ENCODE results near the gene NANOS2.

The NANOS2 gene

DNA sequence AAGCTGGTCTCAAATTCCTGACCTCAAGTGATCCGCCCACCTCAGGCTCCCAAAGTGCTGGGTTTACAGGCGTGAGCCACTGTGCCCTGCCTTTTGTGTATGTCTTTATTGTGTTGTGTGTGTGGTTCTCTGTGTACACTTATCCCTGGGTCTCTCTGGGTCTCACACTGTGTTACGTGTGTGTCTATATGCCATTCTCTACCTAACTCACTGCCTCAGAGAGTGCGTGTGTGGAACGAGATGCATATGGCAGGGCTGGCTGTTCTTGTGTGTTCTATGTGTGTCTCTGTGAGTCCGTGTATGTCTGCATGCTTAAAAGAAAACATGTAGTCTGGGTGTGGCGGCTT, 40.0 kb downstream of the NANOS2 start:
- H3K14ac ChIP-seq (ENCODE audit: low read length): no peak overlapping the region
- no peak overlapping the region for H2BK5ac ChIP-seq (ENCODE audit: low read depth, low read length, poor library complexity)
- no peak overlapping the region for H2BK120ac ChIP-seq (ENCODE audit: insufficient read depth, low read length, poor library complexity)
- H3K4me2 ChIP-seq (ENCODE audit: low read length): no peak overlapping the region
- H3K79me1 ChIP-seq (ENCODE audit: low read length): peaks cover 6% of the 10 kb centered on the region
- no peaks in the 10 kb centered on the region for H3K27me3 ChIP-seq (ENCODE audit: insufficient read depth, low read length)
- no peak overlapping the region for H3K18ac ChIP-seq (ENCODE audit: low read length)
- H3K9me3 ChIP-seq (ENCODE audit: insufficient read depth, low read depth, low read length): no peaks in the 10 kb centered on the region
- no peak overlapping the region for H3K4me3 ChIP-seq (ENCODE audit: low read depth, low read length)
- H2AK5ac ChIP-seq (ENCODE audit: low read length): no peak overlapping the region
- H3K9ac ChIP-seq (ENCODE audit: low read length): no peak overlapping the region
- no peak overlapping the region for H3K4ac ChIP-seq (ENCODE audit: low read depth, low read length)
- no peak overlapping the region for H4K91ac ChIP-seq (ENCODE audit: low read depth, low read length)
- H3K36me3 ChIP-seq (ENCODE audit: control insufficient read depth in 1 of 2, insufficient read depth in 2 of 2, low read length in 2 of 2): no peaks in the 10 kb centered on the region
- WGBS (ENCODE audit: extremely low coverage, insufficient coverage, insufficient read length): no CpG with 5 or more reads among the region's 7 CpGs
- peaks cover 3% of the 10 kb centered on the region for H3K79me2 ChIP-seq (ENCODE audit: control insufficient read depth, insufficient read depth, low read length, poor library complexity)
- no peak overlapping the region for H4K12ac ChIP-seq (ENCODE audit: low read depth, low read length)
- H2BK12ac ChIP-seq (ENCODE audit: low read length): no peak overlapping the region
- no peak overlapping the region for H4K8ac ChIP-seq (ENCODE audit: low read depth, low read length)
- peaks cover 5 to 10% of the 10 kb centered on the region in 2 experiments for H3K4me1 ChIP-seq (ENCODE audit: control insufficient read depth in 1 of 2, insufficient read depth in 2 of 2, low read length in 2 of 2)
- no peak for DNase-seq
- no peak overlapping the region for H3K23ac ChIP-seq (ENCODE audit: low read length)
- H3K27ac ChIP-seq (ENCODE audit: low read depth, low read length): no peak overlapping the region
- H2AFZ ChIP-seq (ENCODE audit: insufficient read depth, low read length, poor library complexity): no peak overlapping the region

GRCh38 chr19:45873219-45873772, 41.3 kb downstream of the NANOS2 start:
- no peak overlapping the region for H3K23ac ChIP-seq (ENCODE audit: low read length)
- no peak overlapping the region for H2AK5ac ChIP-seq (ENCODE audit: low read length)
- no peaks in the 10 kb centered on the region for H3K9me3 ChIP-seq (ENCODE audit: insufficient read depth, low read depth, low read length)
- H4K8ac ChIP-seq (ENCODE audit: low read depth, low read length): no peak overlapping the region
- H4K91ac ChIP-seq (ENCODE audit: low read depth, low read length): no peak overlapping the region
- no peak for DNase-seq
- no CpG with 5 or more reads among the region's 7 CpGs for WGBS (ENCODE audit: extremely low coverage, insufficient coverage, insufficient read length)
- no peaks in the 10 kb centered on the region for H3K27me3 ChIP-seq (ENCODE audit: insufficient read depth, low read length)
- H3K4me3 ChIP-seq (ENCODE audit: low read depth, low read length): no peak overlapping the region
- no peak overlapping the region for H2BK5ac ChIP-seq (ENCODE audit: low read depth, low read length, poor library complexity)
- H3K4me1 ChIP-seq (ENCODE audit: control insufficient read depth in 1 of 2, insufficient read depth in 2 of 2, low read length in 2 of 2): peaks cover 5 to 10% of the 10 kb centered on the region in 2 experiments
- no peaks in the 10 kb centered on the region for H3K36me3 ChIP-seq (ENCODE audit: control insufficient read depth in 1 of 2, insufficient read depth in 2 of 2, low read length in 2 of 2)
- H3K14ac ChIP-seq (ENCODE audit: low read length): no peak overlapping the region
- H3K4ac ChIP-seq (ENCODE audit: low read depth, low read length): no peak overlapping the region
- no peak overlapping the region for H2BK120ac ChIP-seq (ENCODE audit: insufficient read depth, low read length, poor library complexity)
- no peak overlapping the region for H3K9ac ChIP-seq (ENCODE audit: low read length)
- peaks cover 3% of the 10 kb centered on the region for H3K79me2 ChIP-seq (ENCODE audit: control insufficient read depth, insufficient read depth, low read length, poor library complexity)
- H3K27ac ChIP-seq (ENCODE audit: low read depth, low read length): no peak overlapping the region
- H3K18ac ChIP-seq (ENCODE audit: low read length): no peak overlapping the region
- no peak overlapping the region for H4K12ac ChIP-seq (ENCODE audit: low read depth, low read length)
- H2BK12ac ChIP-seq (ENCODE audit: low read length): no peak overlapping the region
- H2AFZ ChIP-seq (ENCODE audit: insufficient read depth, low read length, poor library complexity): no peak overlapping the region
- H3K4me2 ChIP-seq (ENCODE audit: low read length): no peak overlapping the region
- peaks cover 6% of the 10 kb centered on the region for H3K79me1 ChIP-seq (ENCODE audit: low read length)

DNA sequence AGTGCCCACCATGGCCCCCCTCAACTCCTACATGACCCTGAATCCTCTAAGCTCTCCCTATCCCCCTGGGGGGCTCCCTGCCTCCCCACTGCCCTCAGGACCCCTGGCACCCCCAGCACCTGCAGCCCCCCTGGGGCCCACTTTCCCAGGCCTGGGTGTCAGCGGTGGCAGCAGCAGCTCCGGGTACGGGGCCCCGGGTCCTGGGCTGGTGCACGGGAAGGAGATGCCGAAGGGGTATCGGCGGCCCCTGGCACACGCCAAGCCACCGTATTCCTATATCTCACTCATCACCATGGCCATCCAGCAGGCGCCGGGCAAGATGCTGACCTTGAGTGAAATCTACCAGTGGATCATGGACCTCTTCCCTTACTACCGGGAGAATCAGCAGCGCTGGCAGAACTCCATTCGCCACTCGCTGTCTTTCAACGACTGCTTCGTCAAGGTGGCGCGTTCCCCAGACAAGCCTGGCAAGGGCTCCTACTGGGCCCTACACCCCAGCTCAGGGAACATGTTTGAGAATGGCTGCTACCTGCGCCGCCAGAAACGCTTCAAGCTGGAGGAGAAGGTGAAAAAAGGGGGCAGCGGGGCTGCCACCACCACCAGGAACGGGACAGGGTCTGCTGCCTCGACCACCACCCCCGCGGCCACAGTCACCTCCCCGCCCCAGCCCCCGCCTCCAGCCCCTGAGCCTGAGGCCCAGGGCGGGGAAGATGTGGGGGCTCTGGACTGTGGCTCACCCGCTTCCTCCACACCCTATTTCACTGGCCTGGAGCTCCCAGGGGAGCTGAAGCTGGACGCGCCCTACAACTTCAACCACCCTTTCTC, 42.3 kb downstream of the NANOS2 start:
- Histone ChIP-seq H2AFZ (ENCODE audit: insufficient read depth, low read length, poor library complexity) (no peak overlapping the region), H3K14ac (ENCODE audit: low read length) (no peak overlapping the region), H2BK5ac (ENCODE audit: low read depth, low read length, poor library complexity) (no peak overlapping the region), H3K36me3 (ENCODE audit: control insufficient read depth in 1 of 2, insufficient read depth in 2 of 2, low read length in 2 of 2) (no peaks in the 10 kb centered on the region), H3K18ac (ENCODE audit: low read length) (no peak overlapping the region), H2BK120ac (ENCODE audit: insufficient read depth, low read length, poor library complexity) (no peak overlapping the region), H3K79me1 (ENCODE audit: low read length) (peaks cover 6% of the 10 kb centered on the region), H3K4me3 (ENCODE audit: low read depth, low read length) (no peak overlapping the region), H2BK12ac (ENCODE audit: low read length) (no peak overlapping the region), H3K9me3 (ENCODE audit: insufficient read depth, low read depth, low read length) (no peaks in the 10 kb centered on the region), H3K4me1 (ENCODE audit: control insufficient read depth in 1 of 2, insufficient read depth in 2 of 2, low read length in 2 of 2) (peaks cover 5 to 10% of the 10 kb centered on the region in 2 experiments), H4K12ac (ENCODE audit: low read depth, low read length) (no peak overlapping the region), H3K23ac (ENCODE audit: low read length) (no peak overlapping the region), H4K91ac (ENCODE audit: low read depth, low read length) (no peak overlapping the region), H3K4me2 (ENCODE audit: low read length) (no peak overlapping the region), H4K8ac (ENCODE audit: low read depth, low read length) (no peak overlapping the region), H3K27me3 (ENCODE audit: insufficient read depth, low read length) (no peaks in the 10 kb centered on the region), H3K79me2 (ENCODE audit: control insufficient read depth, insufficient read depth, low read length, poor library complexity) (peaks cover 3% of the 10 kb centered on the region), H3K4ac (ENCODE audit: low read depth, low read length) (no peak overlapping the region), H2AK5ac (ENCODE audit: low read length) (no peak overlapping the region), H3K27ac (ENCODE audit: low read depth, low read length) (no peak overlapping the region), H3K9ac (ENCODE audit: low read length) (no peak overlapping the region)
- WGBS (ENCODE audit: extremely low coverage, insufficient coverage, insufficient read length): no CpG with 5 or more reads among the region's 34 CpGs
- DNase-seq: no peak

DNA sequence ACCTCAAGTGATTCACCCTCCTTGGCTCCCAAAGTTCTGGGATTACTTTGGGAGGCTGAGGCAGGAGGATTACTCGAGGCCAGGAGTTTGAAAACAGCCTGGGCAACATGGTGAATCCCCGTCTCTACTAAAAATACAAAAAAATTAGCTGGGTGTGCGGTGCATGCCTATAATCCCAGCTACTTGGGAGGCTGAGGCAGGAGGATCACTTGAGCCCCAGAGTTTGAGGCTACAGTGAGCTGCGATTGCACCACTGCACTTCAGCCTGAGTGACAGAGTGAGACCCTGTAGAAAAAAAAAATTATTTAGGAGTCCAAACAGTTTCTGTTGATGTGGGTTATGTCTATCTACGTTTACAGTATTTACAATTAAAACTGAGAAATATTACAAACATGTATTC, 43.8 kb downstream of the NANOS2 start:
- Histone ChIP-seq H3K4me2 (ENCODE audit: low read length) (no peak overlapping the region), H3K27me3 (ENCODE audit: insufficient read depth, low read length) (no peaks in the 10 kb centered on the region), H2BK5ac (ENCODE audit: low read depth, low read length, poor library complexity) (no peak overlapping the region), H3K79me1 (ENCODE audit: low read length) (no peaks in the 10 kb centered on the region), H4K8ac (ENCODE audit: low read depth, low read length) (no peak overlapping the region), H3K4ac (ENCODE audit: low read depth, low read length) (no peak overlapping the region), H2AK5ac (ENCODE audit: low read length) (no peak overlapping the region), H3K18ac (ENCODE audit: low read length) (no peak overlapping the region), H3K9ac (ENCODE audit: low read length) (no peak overlapping the region), H2BK12ac (ENCODE audit: low read length) (no peak overlapping the region), H3K27ac (ENCODE audit: low read depth, low read length) (no peak overlapping the region), H2BK120ac (ENCODE audit: insufficient read depth, low read length, poor library complexity) (no peak overlapping the region), H3K23ac (ENCODE audit: low read length) (no peak overlapping the region), H4K91ac (ENCODE audit: low read depth, low read length) (no peak overlapping the region), H3K14ac (ENCODE audit: low read length) (no peak overlapping the region), H3K79me2 (ENCODE audit: control insufficient read depth, insufficient read depth, low read length, poor library complexity) (no peaks in the 10 kb centered on the region), H3K36me3 (ENCODE audit: control insufficient read depth in 1 of 2, insufficient read depth in 2 of 2, low read length in 2 of 2) (no peaks in the 10 kb centered on the region), H3K4me1 (ENCODE audit: control insufficient read depth in 1 of 2, insufficient read depth in 2 of 2, low read length in 2 of 2) (no peaks in the 10 kb centered on the region), H4K12ac (ENCODE audit: low read depth, low read length) (no peak overlapping the region), H3K4me3 (ENCODE audit: low read depth, low read length) (no peak overlapping the region), H2AFZ (ENCODE audit: insufficient read depth, low read length, poor library complexity) (no peak overlapping the region), H3K9me3 (ENCODE audit: insufficient read depth, low read depth, low read length) (no peaks in the 10 kb centered on the region)
- DNase-seq: no peak
- no CpG with 5 or more reads among the region's 5 CpGs for WGBS (ENCODE audit: extremely low coverage, insufficient coverage, insufficient read length)
